Dedifferentiated amniotic fluid mesenchymal stem cell (primary cell): Measurements from ENCODE around the gene TEK.

Experiments
- DNase-seq: peaks from one replicate; pipeline ENCODE4 v3.0.0-alpha.2; 2016; ENCODE audit errors: extremely low spot score

TEK gene

GRCh38 chr9:27124151-27124550 lies 15.1 kb downstream of the TEK start:
- no peak for DNase-seq

- DNase-seq: peak; percentile 89
Measured at GRCh38 chr9:27125030-27125429, 16.0 kb downstream of the TEK start.

GRCh38 chr9:27125936-27126335 lies 16.9 kb downstream of the TEK start:
- no peak for DNase-seq

GRCh38 chr9:27126670-27127069 lies 17.6 kb downstream of the TEK start:
- DNase-seq: no peak

GRCh38 chr9:27129221-27129620 lies 20.2 kb downstream of the TEK start:
- no peak for DNase-seq

GRCh38 chr9:27131731-27132130 lies 22.7 kb downstream of the TEK start:
- DNase-seq: no peak

GRCh38 chr9:27133817-27134216 lies 24.8 kb downstream of the TEK start:
- DNase-seq: no peak

- no peak for DNase-seq
Measured at GRCh38 chr9:27142299-27142930, 33.4 kb downstream of the TEK start.

GRCh38 chr9:27145143-27145542 lies 36.1 kb downstream of the TEK start:
- DNase-seq: no peak

- DNase-seq: no peak
Measured at GRCh38 chr9:27149651-27150050, 40.6 kb downstream of the TEK start.

GRCh38 chr9:27150746-27151406 lies 41.9 kb downstream of the TEK start:
- peak; percentile 39 for DNase-seq

- DNase-seq: peak; percentile 31
Measured at GRCh38 chr9:27151693-27152404, 42.8 kb downstream of the TEK start.

- no peak for DNase-seq
Measured at GRCh38 chr9:27152405-27152718, 43.3 kb downstream of the TEK start.

GRCh38 chr9:27154908-27155307 lies 45.9 kb downstream of the TEK start:
- DNase-seq: peak; percentile 55

GRCh38 chr9:27157097-27157496 lies 48.1 kb downstream of the TEK start:
- no peak for DNase-seq

- DNase-seq: no peak
Measured at GRCh38 chr9:27157736-27158135, 48.7 kb downstream of the TEK start.

GRCh38 chr9:27160636-27161035 lies 51.6 kb downstream of the TEK start:
- no peak for DNase-seq

GRCh38 chr9:27162045-27162444 lies 53.0 kb downstream of the TEK start:
- no peak for DNase-seq

- no peak for DNase-seq
Measured at GRCh38 chr9:27165068-27165467, 56.0 kb downstream of the TEK start.

GRCh38 chr9:27165670-27166069 lies 56.6 kb downstream of the TEK start:
- no peak for DNase-seq

- DNase-seq: no peak
Measured at GRCh38 chr9:27168496-27168895, 59.5 kb downstream of the TEK start.

- DNase-seq: no peak
Measured at GRCh38 chr9:27168951-27169350, 59.9 kb downstream of the TEK start.

GRCh38 chr9:27176971-27177370 lies 67.9 kb downstream of the TEK start:
- DNase-seq: no peak
